HG02870 (cell line): Measurements from ENCODE around the gene POLR2L.

Experiments used
- ATAC-seq: cut with Tn5 transposase; IDR thresholded peaks from one replicate; pipeline ENCODE4 v1.9.1; 2021; ENCODE audit warnings: mild to moderate bottlenecking, moderate library complexity; ENCODE audit not compliant: unreplicated experiment

The POLR2L gene

GRCh38 chr11:855796-856195 is 13.5 kb upstream of the POLR2L start:
- no peak for ATAC-seq

- ATAC-seq = no peak
Observed at GRCh38 chr11:855330-855674, 13.0 kb upstream of the POLR2L start.

GRCh38 chr11:854601-855329 is 12.4 kb upstream of the POLR2L start:
- ATAC-seq = no peak

- ATAC-seq = no peak
Observed at GRCh38 chr11:853682-854448, 11.5 kb upstream of the POLR2L start.

GRCh38 chr11:852762-853161 is 10.4 kb upstream of the POLR2L start:
- ATAC-seq = no peak

GRCh38 chr11:850775-851763 is 8.7 kb upstream of the POLR2L start:
- ATAC-seq = no peak

GRCh38 chr11:849951-850774 is 7.8 kb upstream of the POLR2L start:
- no peak for ATAC-seq

- no peak for ATAC-seq
Observed at GRCh38 chr11:849104-849824, 6.9 kb upstream of the POLR2L start.

GRCh38 chr11:848380-848931 is 6.1 kb upstream of the POLR2L start:
- no peak for ATAC-seq

- ATAC-seq = no peak
Observed at GRCh38 chr11:847876-848275, 5.5 kb upstream of the POLR2L start.

- no peak for ATAC-seq
Observed at GRCh38 chr11:846496-847098, 4.3 kb upstream of the POLR2L start.

- no peak for ATAC-seq
Observed at GRCh38 chr11:845872-846495, 3.7 kb upstream of the POLR2L start.

GRCh38 chr11:844693-845644 is 2.6 kb upstream of the POLR2L start:
- no peak for ATAC-seq

- no peak for ATAC-seq
Observed at GRCh38 chr11:843818-844692, 1.7 kb upstream of the POLR2L start.

GRCh38 chr11:843086-843734 is 881 bp upstream of the POLR2L start:
- peak; percentile 4 for ATAC-seq

- peak; percentile 15 for ATAC-seq
Observed at GRCh38 chr11:841981-842369, 354 bp downstream of the POLR2L start.
